Erythroblast (primary cell): ENCODE results near the gene SBF2.

Experiments used
- GATA1 ChIP-seq: IDR thresholded peaks from 2 replicates; pipeline ENCODE4 v1.6.1; 2011; ENCODE audit warnings: low read depth, mild to moderate bottlenecking, control low read depth, low read length, moderate library complexity
- POLR2A ChIP-seq: IDR thresholded peaks from 2 replicates; pipeline ENCODE4 v1.6.1; 2011; ENCODE audit warnings: mild to moderate bottlenecking, low read length

GRCh38 chr11:9821008-9821752, 472.8 kb downstream of the SBF2 start:
- TF ChIP-seq POLR2A (no peak), GATA1 (no peak)
